Nephron (organoid): Measurements from ENCODE around the gene TMTC1.

Source experiments
- H3K27ac Mint-ChIP-seq, 3 experiments: 2 replicates each; pipeline ENCODE4 v1.8.0; 2020; ENCODE audit warnings: mixed read lengths in 3 of 3, mild to moderate bottlenecking in 2 of 3, moderate library complexity in 1 of 3
- H3K27me3 Mint-ChIP-seq: 2 replicates; pipeline ENCODE4 v1.8.0; 2021; ENCODE audit warnings: low read depth, mild to moderate bottlenecking, moderate library complexity, mixed read lengths
- H3K36me3 Mint-ChIP-seq: 2 replicates; pipeline ENCODE4 v1.8.0; 2020; ENCODE audit warnings: low read depth, mixed read lengths
- H3K4me1 Mint-ChIP-seq: 2 replicates; pipeline ENCODE4 v1.8.0; 2020; ENCODE audit warnings: mixed read lengths
- H3K4me3 Mint-ChIP-seq, 3 experiments: 2 replicates each; pipeline ENCODE4 v1.8.0; 2020; ENCODE audit warnings: mild to moderate bottlenecking in 3 of 3, mixed read lengths in 3 of 3, moderate library complexity in 2 of 3
- H3K9me3 Mint-ChIP-seq: 2 replicates; pipeline ENCODE4 v1.8.0; 2020; ENCODE audit warnings: mixed read lengths
- TF ChIP-seq, protein P1 (sequence below), 3 experiments: fragments of 200-600 bp; sonication (generic); IDR thresholded peaks; one replicate each; pipeline ENCODE4 v1.5.0; 2021; ENCODE audit warnings: antibody characterized with exemption in 3 of 3; ENCODE audit not compliant: unreplicated experiment in 3 of 3

TMTC1 gene

DNA sequence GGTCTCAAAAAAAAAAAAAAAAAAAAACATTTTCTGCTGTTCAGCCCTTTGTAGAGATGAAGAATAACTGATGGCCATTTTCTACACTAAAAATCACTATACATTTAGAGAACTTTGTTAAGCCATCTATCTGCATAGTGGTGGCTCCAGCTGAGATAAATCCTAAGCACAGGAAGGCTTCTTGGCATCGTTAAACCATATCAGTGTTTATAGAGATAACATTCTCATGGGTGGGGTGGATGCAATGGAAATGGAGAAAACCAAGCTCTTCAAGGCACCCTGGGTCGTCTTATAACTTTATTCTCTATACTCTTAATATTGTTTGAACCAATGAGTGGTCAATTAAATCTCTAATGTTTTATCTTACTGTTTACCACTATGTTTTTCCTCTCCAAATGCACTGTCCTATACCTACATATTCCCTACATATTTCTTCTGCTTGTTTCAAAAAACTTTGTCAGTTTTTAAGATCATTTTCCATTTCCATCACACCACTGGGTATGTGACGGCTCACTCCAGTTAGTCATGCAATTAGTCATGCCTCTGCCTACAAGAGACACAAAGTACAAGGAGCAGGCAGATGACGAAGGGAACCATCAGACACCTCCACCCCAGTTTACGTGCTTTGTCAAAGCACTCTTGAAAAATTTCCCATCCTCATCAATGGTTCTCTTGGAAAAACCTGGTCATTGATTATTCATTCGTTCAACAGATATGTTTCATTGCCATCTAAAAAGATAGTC lies 166.9 kb downstream of the TMTC1 start:
- H3K27me3 Mint-ChIP-seq = no peaks in the 10 kb centered on the region
- peaks cover 14% of the 10 kb centered on the region for H3K4me1 Mint-ChIP-seq
- H3K36me3 Mint-ChIP-seq = peaks cover 12% of the 10 kb centered on the region
- H3K4me3 Mint-ChIP-seq = no peak overlapping the region
- peak overlapping the region in 2 of 3 experiments; percentile 21 to 38 for H3K27ac Mint-ChIP-seq
- TF ChIP-seq, protein P1, sequence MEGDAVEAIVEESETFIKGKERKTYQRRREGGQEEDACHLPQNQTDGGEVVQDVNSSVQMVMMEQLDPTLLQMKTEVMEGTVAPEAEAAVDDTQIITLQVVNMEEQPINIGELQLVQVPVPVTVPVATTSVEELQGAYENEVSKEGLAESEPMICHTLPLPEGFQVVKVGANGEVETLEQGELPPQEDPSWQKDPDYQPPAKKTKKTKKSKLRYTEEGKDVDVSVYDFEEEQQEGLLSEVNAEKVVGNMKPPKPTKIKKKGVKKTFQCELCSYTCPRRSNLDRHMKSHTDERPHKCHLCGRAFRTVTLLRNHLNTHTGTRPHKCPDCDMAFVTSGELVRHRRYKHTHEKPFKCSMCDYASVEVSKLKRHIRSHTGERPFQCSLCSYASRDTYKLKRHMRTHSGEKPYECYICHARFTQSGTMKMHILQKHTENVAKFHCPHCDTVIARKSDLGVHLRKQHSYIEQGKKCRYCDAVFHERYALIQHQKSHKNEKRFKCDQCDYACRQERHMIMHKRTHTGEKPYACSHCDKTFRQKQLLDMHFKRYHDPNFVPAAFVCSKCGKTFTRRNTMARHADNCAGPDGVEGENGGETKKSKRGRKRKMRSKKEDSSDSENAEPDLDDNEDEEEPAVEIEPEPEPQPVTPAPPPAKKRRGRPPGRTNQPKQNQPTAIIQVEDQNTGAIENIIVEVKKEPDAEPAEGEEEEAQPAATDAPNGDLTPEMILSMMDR (IDR thresholded peaks at IDR 0.05; ENCODE audit: unreplicated experiment in 3 of 3) = no peak
- H3K9me3 Mint-ChIP-seq = peaks cover 3% of the 10 kb centered on the region

DNA sequence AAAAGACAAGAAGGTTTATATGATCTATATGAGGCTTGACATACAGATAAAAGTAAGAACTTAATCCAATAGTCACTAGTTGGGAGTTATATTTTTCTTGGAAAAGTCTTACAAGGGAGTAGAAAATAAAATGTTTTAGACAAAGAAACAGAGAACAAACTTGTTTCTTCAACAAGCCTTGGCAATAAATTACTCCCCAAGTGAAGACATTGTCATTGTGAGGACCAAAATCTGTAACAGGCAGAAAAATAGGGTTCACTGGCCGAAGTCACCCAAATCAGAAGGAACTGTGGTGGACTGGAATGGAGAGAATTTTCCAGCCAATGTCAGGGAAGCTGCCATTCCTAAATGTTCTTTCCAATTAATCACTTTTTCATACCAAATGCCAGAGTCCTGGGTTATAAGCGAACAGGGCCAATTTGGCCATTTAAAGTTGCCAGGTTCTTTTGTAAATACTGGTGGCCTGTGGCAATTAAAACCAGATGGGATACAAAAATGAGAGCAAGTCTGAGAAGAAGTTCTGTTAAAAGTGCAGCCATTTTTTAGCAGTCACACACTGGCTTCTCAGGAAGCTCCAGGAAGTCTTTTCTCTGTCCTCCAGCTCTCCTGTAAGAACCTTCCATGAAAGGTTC lies 168.9 kb downstream of the TMTC1 start:
- TF ChIP-seq, protein P1 (IDR thresholded peaks at IDR 0.05; ENCODE audit: unreplicated experiment in 3 of 3) = no peak

DNA sequence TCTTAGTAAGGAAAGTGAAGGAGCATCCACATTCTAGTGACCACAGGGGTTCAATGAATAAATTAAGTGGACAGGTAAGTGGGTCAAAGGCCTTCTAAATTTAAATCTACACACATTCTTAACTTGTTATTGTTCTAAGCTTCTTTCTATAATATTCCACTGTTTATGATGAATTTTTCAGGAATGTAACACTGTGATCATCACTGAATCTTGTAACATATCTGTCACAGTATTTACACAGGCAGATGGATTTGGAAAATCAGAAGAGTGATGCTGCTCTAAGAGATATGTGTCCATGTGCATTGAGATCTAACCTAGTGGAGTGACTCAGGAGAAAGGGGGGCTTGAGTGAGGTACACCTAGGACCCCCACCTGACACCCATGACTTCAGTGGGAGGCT lies 170.8 kb downstream of the TMTC1 start:
- TF ChIP-seq, protein P1 (IDR thresholded peaks at IDR 0.05; ENCODE audit: unreplicated experiment in 3 of 3) = no peak
- Mint-ChIP-seq H3K4me1 (peaks cover 46% of the 10 kb centered on the region), H3K27me3 (no peaks in the 10 kb centered on the region), H3K9me3 (peaks cover 3% of the 10 kb centered on the region), H3K4me3 (no peak overlapping the region), H3K27ac (peak overlapping the region in 2 of 3 experiments; percentile 34 to 54), H3K36me3 (peaks cover 12% of the 10 kb centered on the region)

More for the DNA sequence above, 168.9 kb downstream of the TMTC1 start:
- peaks cover 12% of the 10 kb centered on the region for H3K36me3 Mint-ChIP-seq
- peaks cover 28% of the 10 kb centered on the region for H3K4me1 Mint-ChIP-seq
- H3K4me3 Mint-ChIP-seq = peak overlapping the region in 1 of 3 experiments; percentile 17
- H3K27ac Mint-ChIP-seq = peak overlapping the region; percentile 78 to 98 (median 91)
- peaks cover 3% of the 10 kb centered on the region for H3K9me3 Mint-ChIP-seq
- H3K27me3 Mint-ChIP-seq = no peaks in the 10 kb centered on the region

DNA sequence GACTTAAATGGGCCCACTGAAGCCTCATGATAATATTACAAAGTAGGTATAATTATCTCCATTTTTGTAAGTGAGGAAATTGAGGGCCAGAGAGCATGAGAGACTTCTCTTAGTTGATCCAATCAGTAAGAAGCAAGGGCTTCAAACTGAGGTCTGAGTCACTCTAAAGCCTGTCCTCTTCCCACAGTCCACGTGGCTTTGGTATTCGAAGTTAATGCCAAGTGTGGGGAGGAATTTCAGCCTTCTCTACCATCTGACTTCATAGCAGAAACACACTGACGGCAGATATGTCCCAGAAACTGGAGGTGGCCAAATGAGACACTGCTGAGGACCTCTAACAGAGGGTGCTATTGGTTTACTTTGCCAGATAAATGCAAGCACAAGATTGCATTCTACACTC lies 171.8 kb downstream of the TMTC1 start:
- H3K9me3 Mint-ChIP-seq = peaks cover 3% of the 10 kb centered on the region
- H3K4me3 Mint-ChIP-seq = no peak overlapping the region
- H3K27me3 Mint-ChIP-seq = no peaks in the 10 kb centered on the region
- peaks cover 9% of the 10 kb centered on the region for H3K36me3 Mint-ChIP-seq
- TF ChIP-seq, protein P1 (IDR thresholded peaks at IDR 0.05; ENCODE audit: unreplicated experiment in 3 of 3) = no peak
- peaks cover 44% of the 10 kb centered on the region for H3K4me1 Mint-ChIP-seq
- H3K27ac Mint-ChIP-seq = peak overlapping the region in 1 of 3 experiments; percentile 63

DNA sequence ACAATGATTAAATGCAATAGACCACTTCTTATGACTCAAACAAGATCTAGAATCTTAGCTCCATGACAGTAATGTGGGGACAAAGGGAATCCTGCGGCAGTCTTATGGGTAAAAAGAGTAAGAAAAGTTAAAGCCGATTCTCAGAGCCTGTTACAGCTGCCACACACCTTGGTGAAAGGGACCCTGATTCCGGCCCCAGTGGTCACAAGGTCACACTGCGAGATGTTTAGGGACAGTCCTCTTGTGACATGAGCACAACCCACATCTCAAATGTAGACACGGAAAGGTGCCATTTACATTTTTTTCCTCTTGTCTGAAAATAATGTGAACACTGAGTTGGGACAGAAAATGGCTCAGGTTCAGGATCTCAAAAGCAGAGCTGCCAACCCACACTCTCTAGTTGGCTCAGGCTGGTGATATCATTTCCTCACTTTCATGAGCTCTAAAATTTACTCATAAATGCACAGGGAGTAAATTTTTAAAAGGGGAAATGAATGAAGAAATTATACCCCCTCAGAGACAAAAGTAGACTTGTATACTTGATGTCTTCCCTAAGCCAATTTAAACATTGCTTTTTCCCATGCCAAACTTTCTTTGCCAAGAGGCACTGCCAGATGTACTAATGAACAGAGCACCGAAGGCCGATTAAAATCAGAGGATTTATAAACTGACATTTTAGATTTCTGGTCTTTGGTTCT lies 173.1 kb downstream of the TMTC1 start:
- Mint-ChIP-seq H3K4me3 (no peak overlapping the region), H3K36me3 (peaks cover 8% of the 10 kb centered on the region), H3K9me3 (peaks cover 3% of the 10 kb centered on the region), H3K4me1 (peaks cover 41% of the 10 kb centered on the region), H3K27me3 (no peaks in the 10 kb centered on the region), H3K27ac (peak overlapping the region in 1 of 3 experiments; percentile 63)
- TF ChIP-seq, protein P1 (IDR thresholded peaks at IDR 0.05; ENCODE audit: unreplicated experiment in 3 of 3) = no peak
